NCI-H1105 (cell line): Measurements from ENCODE around the gene SERGEF.

Experiments
- DNase-seq: peaks from one replicate; lab custom pipeline; 2025; lab: John Stamatoyannopoulos, UW

SERGEF gene

DNA sequence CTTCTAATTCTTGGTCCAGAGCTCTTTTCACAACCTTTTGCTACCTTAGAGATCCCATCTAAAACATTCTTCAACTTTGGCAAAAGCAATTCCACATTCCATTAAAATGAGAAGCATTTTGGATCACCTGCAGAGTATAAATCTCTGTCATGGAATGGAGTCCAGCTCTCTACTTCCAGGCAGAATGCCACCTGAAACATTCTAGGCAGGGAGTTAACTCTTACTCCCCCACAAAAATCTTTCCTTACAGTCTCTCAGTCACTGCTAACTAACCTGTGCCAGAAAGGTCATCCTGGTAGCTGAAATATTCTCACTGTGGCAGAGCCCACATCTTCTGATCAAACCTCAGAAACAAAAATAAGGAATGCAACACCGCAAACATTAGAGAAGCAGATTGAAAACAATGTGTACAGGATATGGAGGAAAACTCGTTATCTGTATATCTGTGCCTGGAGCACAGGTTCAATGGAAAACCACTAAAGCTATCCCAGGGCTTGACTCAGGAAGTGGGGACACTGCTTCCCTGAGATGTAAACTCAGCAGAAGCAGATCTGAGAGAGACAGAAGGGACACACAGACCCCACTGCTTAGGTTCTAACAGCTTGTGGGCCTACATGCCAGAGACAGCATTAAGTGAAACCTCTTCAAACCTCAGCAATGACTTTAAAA, 199.3 kb downstream of the SERGEF start:
- DNase-seq, result no peak

DNA sequence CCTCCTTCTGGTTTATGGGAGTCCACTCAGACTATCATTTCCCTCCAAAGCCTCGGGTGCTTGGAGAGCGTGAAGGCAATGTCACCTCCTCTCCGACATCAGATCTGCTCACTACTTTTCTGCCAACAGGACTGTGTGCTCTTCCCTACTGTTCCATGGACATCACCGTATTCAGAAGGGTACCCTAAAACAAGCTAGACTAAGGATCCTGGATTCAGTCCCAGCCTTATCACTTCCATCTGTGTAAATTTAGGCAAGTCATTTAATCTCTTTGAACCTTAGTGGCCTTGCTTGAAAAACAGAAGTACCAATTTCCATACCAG, 200.0 kb downstream of the SERGEF start:
- DNase-seq, result no peak

DNA sequence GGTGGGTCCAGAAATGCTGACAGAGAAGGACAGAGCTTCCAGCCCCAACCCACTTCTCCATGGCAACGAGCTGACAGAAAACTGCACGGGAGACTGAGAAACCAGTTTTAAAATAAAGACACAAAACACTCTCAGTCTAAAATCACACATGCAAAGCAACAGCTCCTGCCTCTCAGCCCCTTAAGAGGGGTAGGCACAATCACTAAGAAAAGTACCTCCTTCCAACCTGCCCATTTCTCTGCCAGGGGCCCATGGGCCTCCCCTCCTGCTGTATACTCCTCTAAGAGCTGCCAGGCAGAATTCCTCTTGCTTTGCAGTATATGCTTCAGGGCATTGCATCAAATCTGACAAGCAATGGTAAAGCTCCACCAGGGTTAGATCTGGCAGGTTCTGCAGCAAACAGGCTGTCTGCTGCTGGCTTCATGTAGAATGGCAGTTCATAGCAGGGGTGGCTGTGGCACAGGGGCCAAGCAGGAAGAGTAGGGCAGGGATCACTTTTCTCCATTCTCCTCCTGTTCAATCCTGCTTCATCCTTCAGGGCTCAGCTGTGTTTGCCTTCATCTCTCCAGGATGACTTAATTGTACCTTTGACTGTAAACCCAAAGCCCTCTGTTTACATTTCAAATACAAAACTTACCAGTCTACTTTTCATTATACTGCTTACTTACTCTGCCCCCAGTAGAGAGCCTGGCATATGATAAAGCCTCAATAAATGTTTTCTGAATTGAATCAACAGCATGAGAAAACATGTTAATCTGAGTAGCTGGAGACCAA, 200.6 kb downstream of the SERGEF start:
- DNase-seq, result no peak

GRCh38 chr11:17811352-17811751, 201.5 kb downstream of the SERGEF start:
- no peak for DNase-seq

- DNase-seq, result no peak
These were observed 202.1 kb downstream of the SERGEF start for GRCh38 chr11:17810746-17811145.

DNA sequence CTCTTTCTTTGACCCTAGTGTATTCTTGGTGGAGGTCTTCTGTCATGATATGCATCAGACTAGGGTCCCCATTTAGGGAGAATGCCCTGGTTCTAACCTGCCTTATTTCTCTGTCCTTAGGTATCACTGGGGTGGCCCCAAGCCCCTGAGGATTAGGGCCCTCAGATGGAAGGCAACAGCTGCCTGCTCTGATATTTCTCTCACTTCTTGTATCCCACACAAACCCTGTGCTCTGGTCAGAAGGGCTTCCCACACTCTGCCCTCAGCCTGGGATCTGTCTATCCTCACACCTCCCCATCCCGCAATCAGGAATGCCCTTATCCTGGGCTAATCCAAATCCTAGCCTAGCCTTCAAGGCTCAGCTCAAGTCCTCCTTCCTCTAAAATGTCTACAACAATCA, 202.8 kb downstream of the SERGEF start:
- DNase-seq, result no peak

- no peak for DNase-seq
These were observed 205.8 kb downstream of the SERGEF start for GRCh38 chr11:17807034-17807433.

DNA sequence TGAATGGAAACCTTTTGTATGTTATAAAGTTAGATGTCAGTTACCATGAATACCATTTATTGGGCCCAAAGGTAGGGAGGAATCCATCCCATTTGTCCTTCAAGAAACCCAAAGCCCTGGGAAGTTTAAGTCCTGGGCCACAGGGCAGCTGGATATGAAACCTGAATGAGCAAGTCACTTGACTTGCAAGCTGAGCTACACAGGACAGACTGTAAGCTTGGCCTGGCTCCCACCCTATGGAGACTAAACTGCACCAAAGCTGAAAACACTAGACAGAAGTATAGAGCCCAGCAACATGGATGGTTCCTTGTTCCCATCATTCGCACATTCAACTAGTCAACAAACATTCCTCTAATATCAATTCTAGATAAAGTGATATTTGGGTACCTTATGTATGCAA, 207.0 kb downstream of the SERGEF start:
- DNase-seq, result no peak

GRCh38 chr11:17805043-17805442, 207.8 kb downstream of the SERGEF start:
- DNase-seq, result no peak

DNA sequence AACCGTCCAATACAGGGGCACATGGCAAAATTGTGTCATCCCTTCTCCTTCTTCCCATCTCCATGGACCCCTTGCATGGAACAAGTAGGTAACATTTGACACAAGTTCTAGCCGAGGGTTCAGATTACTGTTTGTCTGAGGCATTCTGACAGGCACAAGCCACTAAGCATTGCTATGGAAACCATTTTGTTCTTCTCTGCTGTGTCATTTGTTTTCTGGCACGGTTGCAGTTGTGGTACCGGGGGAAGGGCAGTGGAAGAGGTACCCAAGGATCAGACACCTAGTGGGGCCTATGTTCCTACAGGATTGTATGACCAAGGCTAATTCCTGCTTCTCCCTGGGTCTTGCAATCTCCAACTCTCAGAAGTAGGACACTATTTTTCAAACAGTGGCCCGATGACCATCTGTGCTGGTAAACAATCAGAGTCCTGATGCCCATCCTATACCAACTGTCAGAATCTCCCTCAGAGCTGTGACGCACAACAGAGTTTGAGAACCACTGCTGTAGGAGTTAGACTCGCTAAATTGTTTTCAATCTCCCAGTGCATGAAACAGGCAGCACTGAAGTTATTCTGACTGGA, 209.0 kb downstream of the SERGEF start:
- no peak for DNase-seq

DNA sequence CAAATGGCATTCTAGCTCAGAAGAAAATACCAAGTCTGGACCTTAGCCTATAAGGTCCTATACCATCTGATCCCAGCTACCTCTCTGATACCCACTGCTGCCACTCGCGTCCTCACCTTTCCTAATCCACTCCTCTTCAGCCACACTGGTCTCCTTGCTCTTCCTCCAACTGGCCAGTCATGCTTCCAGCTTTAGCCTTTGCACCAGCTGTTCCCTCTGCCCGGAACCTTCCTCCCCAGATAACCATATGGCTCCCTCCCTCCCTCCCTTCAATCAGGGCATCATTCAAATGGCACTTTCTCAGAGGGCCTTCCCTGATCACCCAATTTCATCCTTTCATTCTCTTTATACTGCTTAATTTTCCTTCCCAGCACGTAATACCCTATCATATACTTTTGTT, 210.4 kb downstream of the SERGEF start:
- no peak for DNase-seq

- no peak for DNase-seq
These were observed 211.7 kb downstream of the SERGEF start for GRCh38 chr11:17801166-17801565.

DNA sequence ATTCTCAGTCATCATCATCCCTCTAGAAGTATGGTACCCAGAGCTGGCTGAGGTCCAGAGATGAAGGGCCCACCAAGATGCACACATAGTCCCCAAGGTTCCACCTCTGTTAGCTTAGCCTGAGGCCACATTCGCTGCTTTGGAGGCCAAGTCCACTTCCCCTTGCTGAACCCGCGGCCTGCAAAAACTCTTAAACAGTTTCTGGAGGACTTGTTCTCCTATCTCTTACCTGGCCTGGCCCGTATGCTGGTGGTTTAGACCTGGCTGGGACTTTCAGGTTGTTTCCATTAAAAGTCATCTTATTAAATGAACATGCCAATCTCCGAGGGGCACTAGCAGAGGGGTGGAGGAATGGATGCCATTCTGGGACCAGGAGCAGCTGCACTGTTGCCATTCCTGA, 213.7 kb downstream of the SERGEF start:
- DNase-seq, result no peak

DNA sequence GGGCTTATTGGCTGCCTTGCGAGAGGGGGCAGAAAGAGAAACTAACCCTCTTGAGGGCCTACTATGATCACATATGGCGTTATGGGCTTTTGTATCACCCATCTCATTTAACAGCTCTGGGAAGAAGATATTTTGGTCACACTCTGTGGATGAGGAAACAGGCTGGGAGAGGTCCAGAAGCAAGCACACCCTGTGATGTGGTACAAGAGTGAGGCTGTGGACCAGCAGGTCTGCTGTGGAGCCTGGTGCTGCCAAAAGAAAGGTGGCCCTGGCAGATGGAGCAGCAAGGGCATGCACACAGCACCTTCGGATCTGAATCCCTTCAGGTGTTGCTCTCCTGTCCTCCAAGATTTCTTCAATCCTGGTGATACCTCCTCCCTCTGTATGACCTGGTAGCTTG, 214.1 kb downstream of the SERGEF start:
- DNase-seq, result no peak

DNA sequence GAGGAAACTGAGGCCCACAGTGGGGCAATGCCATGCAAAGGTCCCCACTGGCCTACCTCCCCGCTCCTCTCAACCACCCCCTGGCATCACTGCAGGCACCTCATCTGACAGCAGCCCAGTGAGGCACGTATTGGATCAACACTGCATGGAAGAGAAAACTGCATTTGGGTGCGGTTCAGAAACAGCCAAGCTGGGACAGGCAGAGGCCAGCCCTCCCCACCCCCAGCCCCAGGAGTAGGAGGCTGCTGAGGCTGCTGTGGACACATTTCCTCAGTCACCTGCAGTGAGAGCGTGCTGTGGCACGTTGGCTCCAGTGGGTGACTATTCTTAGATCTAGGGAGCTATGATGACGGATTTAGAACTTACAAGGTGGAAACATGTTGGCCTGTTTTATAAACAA, 214.6 kb downstream of the SERGEF start:
- no peak for DNase-seq

DNA sequence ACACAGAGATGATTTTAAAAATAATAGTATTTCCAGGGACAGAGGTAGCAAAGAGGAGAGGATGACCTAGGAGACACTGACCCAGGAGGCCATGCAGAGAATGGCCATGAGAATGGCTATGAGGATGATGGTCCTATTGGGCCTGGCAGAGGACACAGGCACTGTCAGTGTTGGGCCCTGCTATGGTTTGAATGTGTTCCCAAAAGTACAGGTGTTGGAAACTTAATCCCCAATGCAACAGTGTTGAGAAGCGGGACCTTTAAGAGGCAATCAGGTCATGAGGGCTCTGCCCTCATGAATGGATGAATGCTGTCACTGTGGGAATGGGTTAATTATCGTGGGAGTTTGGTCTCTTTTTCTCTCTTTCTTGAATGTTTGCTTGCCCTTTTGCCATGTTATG, 216.7 kb downstream of the SERGEF start:
- DNase-seq, result no peak

DNA sequence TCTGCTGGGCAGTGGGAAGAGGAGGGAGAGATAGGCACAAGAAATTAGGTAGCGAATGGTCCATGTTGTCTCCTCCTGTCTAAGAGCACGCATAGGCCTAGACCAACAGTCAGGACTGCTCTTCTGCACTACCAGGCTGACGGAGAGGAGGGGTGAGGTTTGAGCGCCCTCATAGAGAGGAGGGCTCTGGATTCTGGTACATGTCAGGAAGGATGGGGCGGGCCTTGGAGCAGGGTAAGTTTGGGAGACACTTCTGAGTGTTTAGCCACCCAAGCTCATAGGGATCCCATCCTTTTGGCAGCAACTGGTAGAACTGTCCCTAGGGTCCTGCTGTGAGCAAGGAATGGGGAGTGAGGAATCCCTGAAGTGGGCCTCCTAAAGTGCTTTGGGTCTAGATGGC, 217.9 kb downstream of the SERGEF start:
- DNase-seq, result no peak

DNA sequence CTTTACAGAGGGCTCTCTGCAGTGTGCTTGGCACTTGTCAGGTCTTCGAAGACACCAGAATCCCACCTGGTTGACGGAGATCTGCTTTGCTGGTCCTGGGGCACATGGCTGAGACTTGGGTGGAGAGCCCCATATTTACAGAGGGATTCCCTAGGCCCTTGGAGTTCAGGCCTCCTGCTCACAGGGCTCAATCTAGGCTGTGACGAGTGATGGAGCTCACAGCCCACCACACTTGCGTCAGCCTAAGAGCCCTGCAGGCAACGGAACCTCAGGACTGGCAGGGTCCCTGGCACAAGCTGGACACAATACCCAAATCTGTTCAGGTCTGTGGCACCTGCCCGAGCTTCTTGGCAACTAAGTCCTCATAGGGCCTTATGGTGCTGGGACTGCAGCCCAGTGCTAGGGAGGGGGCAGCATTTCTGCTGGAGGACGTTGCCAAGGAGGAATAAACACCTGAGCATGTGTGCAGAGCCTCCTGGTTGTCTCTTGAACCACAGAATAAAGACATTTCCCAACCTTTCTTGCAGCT, 219.1 kb downstream of the SERGEF start:
- no peak for DNase-seq

GRCh38 chr11:17792161-17792560, 220.7 kb downstream of the SERGEF start:
- no peak for DNase-seq

DNA sequence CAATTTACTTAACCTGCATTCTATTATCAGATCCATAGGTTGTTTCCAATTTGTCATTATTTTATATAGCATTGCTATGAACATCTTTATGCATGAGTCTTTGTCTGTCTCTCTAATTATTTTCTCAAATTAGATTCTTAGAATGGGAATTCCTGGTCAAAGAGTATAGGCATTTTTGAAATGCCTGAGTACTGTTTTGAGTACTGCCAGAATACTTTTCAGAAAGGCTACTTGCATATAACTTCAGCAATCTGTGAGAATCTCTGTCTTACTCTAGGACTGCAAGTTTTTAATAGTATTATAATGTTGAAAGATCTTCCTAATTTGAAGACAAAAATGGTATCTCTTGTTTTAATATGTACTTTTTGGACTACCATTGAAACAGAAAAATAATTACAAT, 221.7 kb downstream of the SERGEF start:
- no peak for DNase-seq

- no peak for DNase-seq
These were observed 222.4 kb downstream of the SERGEF start for GRCh38 chr11:17790453-17790852.

- DNase-seq, result no peak
These were observed 224.8 kb downstream of the SERGEF start for GRCh38 chr11:17788084-17788483.

GRCh38 chr11:17786824-17787525, 225.9 kb downstream of the SERGEF start:
- DNase-seq, result no peak
